ENCODE results near the gene CHST11. TPM values are rescaled to one million over a fixed set of nuclear protein-coding genes. Genes with fewer than 3 reads are reported as not detected.

The CHST11 gene
- total and polyA plus RNA-seq, 2 donors from 2014 or later: 2.0 to 23.3 TPM

DNA sequence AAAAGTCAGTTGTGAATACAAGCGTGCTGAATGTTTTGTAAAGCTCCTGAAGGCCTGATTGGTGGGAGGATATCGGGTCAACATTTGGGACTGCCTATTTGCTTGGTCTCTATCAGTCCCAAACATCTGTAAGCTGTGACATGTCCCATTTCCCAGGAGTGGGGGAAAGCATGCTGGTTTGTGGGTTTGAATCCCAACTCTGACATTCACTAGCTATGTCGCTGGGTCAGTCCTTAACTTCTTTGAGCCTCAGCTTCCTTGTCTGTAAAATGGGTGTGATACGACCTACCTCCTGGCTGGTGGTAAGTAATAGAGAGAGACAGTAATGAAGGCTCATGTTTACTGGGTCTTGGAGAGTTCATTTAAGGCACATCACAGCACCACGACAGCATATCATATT, 136.7 kb downstream of the CHST11 start:
- Histone ChIP-seq H3K4me3 (ENCODE audit: low read length in 3 of 3) (no peak overlapping the region), H3K9ac (ENCODE audit: low read length in 3 of 3) (no peak overlapping the region), H3K4me1 (ENCODE audit: control insufficient read depth in 2 of 3, insufficient read depth in 2 of 3, low read depth in 1 of 3, low read length in 3 of 3) (peaks cover 0 to 3% (median 0%) of the 10 kb centered on the region in 3 donors), H3K9me3 (ENCODE audit: control insufficient read depth in 2 of 3, insufficient read depth in 1 of 3, low read length in 3 of 3) (peaks cover 0 to 3% (median 0%) of the 10 kb centered on the region in 3 donors), H3K27ac (ENCODE audit: low read depth in 2 of 2, low read length in 2 of 2) (no peak overlapping the region), H3K36me3 (ENCODE audit: control insufficient read depth in 2 of 3, insufficient read depth in 3 of 3, low read length in 3 of 3) (no peaks in the 10 kb centered on the region), H3K27me3 (ENCODE audit: control insufficient read depth, insufficient read depth, low read length) (no peaks in the 10 kb centered on the region)
- intact Hi-C loops (cut with DNase I): no loop called here
- DNase-seq (no peak), FAIRE-seq (no peak)
- TF ChIP-seq, protein P1, sequence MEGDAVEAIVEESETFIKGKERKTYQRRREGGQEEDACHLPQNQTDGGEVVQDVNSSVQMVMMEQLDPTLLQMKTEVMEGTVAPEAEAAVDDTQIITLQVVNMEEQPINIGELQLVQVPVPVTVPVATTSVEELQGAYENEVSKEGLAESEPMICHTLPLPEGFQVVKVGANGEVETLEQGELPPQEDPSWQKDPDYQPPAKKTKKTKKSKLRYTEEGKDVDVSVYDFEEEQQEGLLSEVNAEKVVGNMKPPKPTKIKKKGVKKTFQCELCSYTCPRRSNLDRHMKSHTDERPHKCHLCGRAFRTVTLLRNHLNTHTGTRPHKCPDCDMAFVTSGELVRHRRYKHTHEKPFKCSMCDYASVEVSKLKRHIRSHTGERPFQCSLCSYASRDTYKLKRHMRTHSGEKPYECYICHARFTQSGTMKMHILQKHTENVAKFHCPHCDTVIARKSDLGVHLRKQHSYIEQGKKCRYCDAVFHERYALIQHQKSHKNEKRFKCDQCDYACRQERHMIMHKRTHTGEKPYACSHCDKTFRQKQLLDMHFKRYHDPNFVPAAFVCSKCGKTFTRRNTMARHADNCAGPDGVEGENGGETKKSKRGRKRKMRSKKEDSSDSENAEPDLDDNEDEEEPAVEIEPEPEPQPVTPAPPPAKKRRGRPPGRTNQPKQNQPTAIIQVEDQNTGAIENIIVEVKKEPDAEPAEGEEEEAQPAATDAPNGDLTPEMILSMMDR (IDR thresholded peaks at IDR 0.05; ENCODE audit: borderline replicate concordance, extremely low read depth, insufficient read depth): no peak

DNA sequence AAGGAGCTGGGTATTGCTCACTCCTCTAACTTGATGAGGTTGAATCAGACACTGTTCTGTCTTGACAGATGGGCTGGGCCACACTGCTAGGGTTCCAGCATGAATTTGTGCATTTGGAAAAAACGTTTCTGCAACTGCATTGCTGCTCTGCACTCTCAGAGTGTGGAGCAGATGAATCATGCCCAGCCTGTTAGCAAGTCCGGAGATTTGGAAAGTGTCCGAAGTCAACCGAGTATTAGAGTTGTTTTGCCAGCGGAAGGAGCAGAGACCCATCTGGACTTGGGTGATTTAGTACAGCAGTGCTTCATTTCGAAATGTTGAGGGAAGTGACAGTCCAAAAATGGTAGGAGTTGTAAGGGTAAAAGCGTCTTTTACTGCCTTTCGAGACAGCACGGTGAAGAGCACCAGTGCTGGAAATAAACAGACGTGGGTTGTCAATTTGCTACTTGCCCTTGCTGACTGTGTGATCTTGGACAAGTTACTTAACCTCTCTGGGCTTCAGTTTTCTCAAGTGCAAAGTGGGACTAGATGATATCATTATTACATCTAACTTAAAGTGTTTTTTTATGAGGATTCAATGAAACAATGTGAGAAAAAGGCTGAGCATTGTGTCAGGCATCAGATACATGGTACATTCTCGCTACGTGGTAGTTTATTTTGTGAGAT, 139.5 kb downstream of the CHST11 start:
- Histone ChIP-seq H3K27ac (ENCODE audit: low read depth in 2 of 2, low read length in 2 of 2) (no peak overlapping the region), H3K9ac (ENCODE audit: low read length in 3 of 3) (no peak overlapping the region), H3K4me1 (ENCODE audit: control insufficient read depth in 2 of 3, insufficient read depth in 2 of 3, low read depth in 1 of 3, low read length in 3 of 3) (no peaks in the 10 kb centered on the region), H3K27me3 (ENCODE audit: control insufficient read depth, insufficient read depth, low read length) (no peaks in the 10 kb centered on the region), H3K4me3 (ENCODE audit: low read length in 3 of 3) (no peak overlapping the region), H3K9me3 (ENCODE audit: control insufficient read depth in 2 of 3, insufficient read depth in 1 of 3, low read length in 3 of 3) (peaks cover 0 to 3% (median 0%) of the 10 kb centered on the region in 3 donors), H3K36me3 (ENCODE audit: control insufficient read depth in 2 of 3, insufficient read depth in 3 of 3, low read length in 3 of 3) (no peaks in the 10 kb centered on the region)
- intact Hi-C loops (cut with DNase I): no loop called here
- DNase-seq (no peak), FAIRE-seq (no peak)
- TF ChIP-seq, protein P1 (IDR thresholded peaks at IDR 0.05; ENCODE audit: borderline replicate concordance, extremely low read depth, insufficient read depth): no peak

DNA sequence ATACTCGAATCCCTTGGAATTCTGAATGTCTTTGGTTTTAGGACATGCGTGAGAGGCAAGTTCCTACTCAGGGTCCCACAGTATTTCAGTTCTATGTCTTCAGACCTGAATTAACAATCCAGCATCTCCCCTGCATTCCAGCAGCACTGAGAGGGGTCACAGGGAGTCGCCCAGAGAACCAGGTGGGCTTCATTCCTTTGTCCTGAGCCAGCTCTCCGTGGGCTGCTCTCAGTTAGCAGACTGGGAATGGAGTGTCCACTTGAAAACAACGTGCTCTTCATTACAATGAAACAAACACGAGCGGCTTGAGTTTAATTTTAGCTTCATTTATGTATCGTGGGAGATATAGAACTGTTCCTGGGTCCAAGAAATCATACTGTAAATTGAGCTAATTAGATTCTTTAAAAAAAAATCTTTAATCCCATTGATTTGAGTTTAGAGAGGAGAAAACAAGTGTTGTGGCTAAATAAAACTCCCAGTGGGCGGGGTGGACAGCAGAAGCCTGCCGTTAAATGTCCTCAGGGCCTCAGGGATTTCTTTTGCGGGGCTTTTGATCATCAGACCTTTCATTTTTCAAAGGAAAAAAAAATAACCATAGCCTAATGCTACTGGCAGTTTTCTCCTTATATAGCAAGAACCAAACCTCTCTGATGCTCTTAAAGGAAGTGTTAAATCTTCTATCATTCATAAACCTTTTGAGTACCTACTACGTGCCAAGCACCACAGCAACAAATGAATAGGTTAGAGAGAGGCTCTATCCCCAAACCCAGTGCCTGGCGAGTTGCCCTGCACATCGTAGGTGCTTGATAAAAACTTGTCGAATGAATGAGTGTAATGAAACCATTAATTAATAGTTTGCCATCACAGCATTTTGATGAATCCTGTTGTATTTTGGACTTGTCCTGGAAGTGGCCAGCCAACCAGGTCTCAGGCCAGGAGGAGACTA, 140.4 kb downstream of the CHST11 start:
- TF ChIP-seq, protein P1 (IDR thresholded peaks at IDR 0.05; ENCODE audit: borderline replicate concordance, extremely low read depth, insufficient read depth): no peak
- peaks cover 0 to 2% (median 0%) of the 10 kb centered on the region in 3 donors for H3K9me3 ChIP-seq (ENCODE audit: control insufficient read depth in 2 of 3, insufficient read depth in 1 of 3, low read length in 3 of 3)
- DNase-seq (peak in 3 of 5 donors; percentile 49 to 51 (median 51)), FAIRE-seq (no peak)
- no peak overlapping the region for H3K27ac ChIP-seq (ENCODE audit: low read depth in 2 of 2, low read length in 2 of 2)
- H3K36me3 ChIP-seq (ENCODE audit: control insufficient read depth in 2 of 3, insufficient read depth in 3 of 3, low read length in 3 of 3): no peaks in the 10 kb centered on the region
- intact Hi-C loops (cut with DNase I): no loop called here
- H3K27me3 ChIP-seq (ENCODE audit: control insufficient read depth, insufficient read depth, low read length): no peaks in the 10 kb centered on the region
- H3K4me1 ChIP-seq (ENCODE audit: control insufficient read depth in 2 of 3, insufficient read depth in 2 of 3, low read depth in 1 of 3, low read length in 3 of 3): no peaks in the 10 kb centered on the region
- no peak overlapping the region for H3K9ac ChIP-seq (ENCODE audit: low read length in 3 of 3)
- H3K4me3 ChIP-seq (ENCODE audit: low read length in 3 of 3): no peak overlapping the region
